Mesenchymal stem cell (in vitro differentiated cells and primary cell): Measurements from ENCODE around the gene SHQ1.
"Not testable (repeated sequence)": the region's sequence is repeated elsewhere in the genome, so short reads cannot be mapped to it uniquely, and the experiment has no call there.

ENCODE experiments used
- DNase-seq: peaks from one replicate; pipeline ENCODE4 v3.0.0-alpha.2; 2013
- H2AFZ ChIP-seq: one replicate; pipeline ENCODE4 v1.6.1; 2013; ENCODE audit warnings: low read depth, mild to moderate bottlenecking, control low read depth, inconsistent platforms, low read length, moderate library complexity
- H2AK5ac ChIP-seq: 2 replicates; pipeline ENCODE4 v1.6.1; 2013; ENCODE audit warnings: low read length, moderate library complexity, mild to moderate bottlenecking, inconsistent platforms; ENCODE audit not compliant: severe bottlenecking
- H2BK120ac ChIP-seq: one replicate; pipeline ENCODE4 v1.6.1; 2013; ENCODE audit warnings: low read depth, mild to moderate bottlenecking, inconsistent platforms, low read length, moderate library complexity
- H2BK12ac ChIP-seq, 2 experiments: one replicate each; pipeline ENCODE4 v1.6.1; 2013; ENCODE audit warnings: inconsistent platforms in 2 of 2, low read length in 2 of 2, mild to moderate bottlenecking in 2 of 2, moderate library complexity in 2 of 2, control low read depth in 1 of 2
- H2BK15ac ChIP-seq: one replicate; pipeline ENCODE4 v1.6.1; 2013; ENCODE audit warnings: mild to moderate bottlenecking, low read depth, inconsistent platforms; ENCODE audit not compliant: poor library complexity, severe bottlenecking
- H2BK5ac ChIP-seq: 2 replicates; pipeline ENCODE4 v1.6.1; 2013; ENCODE audit warnings: low read depth, mild to moderate bottlenecking, low read length, control low read depth, inconsistent platforms; ENCODE audit not compliant: poor library complexity, severe bottlenecking
- H3K14ac ChIP-seq, 2 experiments: one replicate each; pipeline ENCODE4 v1.6.1; 2013; ENCODE audit warnings: inconsistent platforms in 2 of 2, low read length in 2 of 2, control low read depth in 1 of 2, mild to moderate bottlenecking in 1 of 2, moderate library complexity in 1 of 2
- H3K18ac ChIP-seq, 2 experiments: one replicate each; pipeline ENCODE4 v1.6.1; 2013; ENCODE audit warnings: inconsistent platforms in 2 of 2, low read length in 2 of 2, control low read depth in 1 of 2, low read depth in 1 of 2, mild to moderate bottlenecking in 1 of 2
- H3K23ac ChIP-seq, 2 experiments: one replicate each; pipeline ENCODE4 v1.6.1; 2013; ENCODE audit warnings: inconsistent platforms in 2 of 2, low read length in 2 of 2, mild to moderate bottlenecking in 2 of 2, moderate library complexity in 2 of 2, control low read depth in 1 of 2
- H3K27ac ChIP-seq: 2 replicates; pipeline ENCODE4 v1.5.1; 2013; ENCODE audit warnings: mild to moderate bottlenecking, moderate library complexity, low read length, control low read depth, inconsistent platforms; ENCODE audit not compliant: poor library complexity, severe bottlenecking
- H3K27me3 ChIP-seq, 2 experiments: 2 replicates each; pipeline versions ENCODE4 v1.6.1 to v1.7.0; 2013; ENCODE audit warnings: low read length in 2 of 2, mild to moderate bottlenecking in 2 of 2, moderate library complexity in 2 of 2, control low read depth in 1 of 2, inconsistent platforms in 1 of 2; ENCODE audit not compliant: control insufficient read depth in 1 of 2, insufficient read depth in 1 of 2
- H3K36me3 ChIP-seq, 2 experiments: 2 replicates each; pipeline versions ENCODE4 v1.6.1 to v1.7.0; 2013; ENCODE audit warnings: low read length in 2 of 2, control low read depth in 1 of 2, inconsistent platforms in 1 of 2, low read depth in 1 of 2, mild to moderate bottlenecking in 1 of 2; ENCODE audit not compliant: insufficient read depth in 2 of 2, control insufficient read depth in 1 of 2
- H3K4ac ChIP-seq, 2 experiments: one replicate each; pipeline ENCODE4 v1.6.1; 2013; ENCODE audit warnings: inconsistent platforms in 2 of 2, low read length in 2 of 2, mild to moderate bottlenecking in 2 of 2, moderate library complexity in 2 of 2, control low read depth in 1 of 2, low read depth in 1 of 2
- H3K4me1 ChIP-seq: 2 replicates; pipeline ENCODE4 v1.6.1; 2013; ENCODE audit warnings: low read depth, low read length, control low read depth; ENCODE audit not compliant: control insufficient read depth, insufficient read depth
- H3K4me2 ChIP-seq: 2 replicates; pipeline ENCODE4 v1.6.1; 2013; ENCODE audit warnings: low read length, mild to moderate bottlenecking, inconsistent platforms; ENCODE audit not compliant: poor library complexity, severe bottlenecking
- H3K4me3 ChIP-seq, 2 experiments: 2 replicates each; pipeline versions ENCODE4 v1.5.1 to v1.7.0; 2013; ENCODE audit warnings: low read length in 2 of 2, mild to moderate bottlenecking in 2 of 2, control low read depth in 1 of 2, low read depth in 1 of 2; ENCODE audit not compliant: insufficient read depth in 1 of 2
- H3K79me1 ChIP-seq: replicated peaks from 2 replicates; pipeline ENCODE4 v1.6.1; 2013; ENCODE audit warnings: mild to moderate bottlenecking, control low read depth, low read length, inconsistent platforms; ENCODE audit not compliant: poor library complexity, severe bottlenecking
- H3K9ac ChIP-seq: 2 replicates; pipeline ENCODE4 v1.7.0; 2013; ENCODE audit warnings: mild to moderate bottlenecking, low read length, moderate library complexity
- H3K9me3 ChIP-seq: 2 replicates; pipeline ENCODE4 v1.7.0; 2013; ENCODE audit warnings: mild to moderate bottlenecking, low read length; ENCODE audit not compliant: control insufficient read depth
- H4K8ac ChIP-seq: one replicate; pipeline ENCODE4 v1.6.1; 2013; ENCODE audit warnings: inconsistent platforms, mild to moderate bottlenecking, low read length, moderate library complexity
- H4K91ac ChIP-seq: one replicate; pipeline ENCODE4 v1.6.1; 2013; ENCODE audit warnings: mild to moderate bottlenecking, low read length, inconsistent platforms
- WGBS: methylation state at CpG from one replicate; pipeline ENCODE4 v1.1.7; 2013; ENCODE audit warnings: mixed read lengths; 5-methylcytosine and 5-hydroxymethylcytosine counted together

SHQ1 gene

GRCh38 chr3:72721683-72722381, 126.4 kb downstream of the SHQ1 start:
- Histone ChIP-seq H2BK5ac (no peak overlapping the region), H3K18ac (no peak overlapping the region), H3K23ac (no peak overlapping the region), H3K27ac (no peak overlapping the region), H4K91ac (no peak overlapping the region), H2BK15ac (no peak overlapping the region), H2BK120ac (peak overlapping the region; percentile 20), H3K79me1 (no peaks in the 10 kb centered on the region), H3K27me3 (peaks cover 6 to 7% of the 10 kb centered on the region in 2 experiments), H3K9me3 (no peaks in the 10 kb centered on the region), H3K4me2 (no peak overlapping the region), H3K4me1 (peaks cover 1% of the 10 kb centered on the region), H3K4me3 (no peak overlapping the region), H3K36me3 (no peaks in the 10 kb centered on the region), H2BK12ac (no peak overlapping the region), H2AK5ac (no peak overlapping the region), H3K9ac (no peak overlapping the region), H4K8ac (no peak overlapping the region), H3K14ac (no peak overlapping the region), H3K4ac (no peak overlapping the region), H2AFZ (no peak overlapping the region)
- DNase-seq, result no peak
- WGBS, result 47% methylated on average over 5 of the region's 7 CpGs

DNA sequence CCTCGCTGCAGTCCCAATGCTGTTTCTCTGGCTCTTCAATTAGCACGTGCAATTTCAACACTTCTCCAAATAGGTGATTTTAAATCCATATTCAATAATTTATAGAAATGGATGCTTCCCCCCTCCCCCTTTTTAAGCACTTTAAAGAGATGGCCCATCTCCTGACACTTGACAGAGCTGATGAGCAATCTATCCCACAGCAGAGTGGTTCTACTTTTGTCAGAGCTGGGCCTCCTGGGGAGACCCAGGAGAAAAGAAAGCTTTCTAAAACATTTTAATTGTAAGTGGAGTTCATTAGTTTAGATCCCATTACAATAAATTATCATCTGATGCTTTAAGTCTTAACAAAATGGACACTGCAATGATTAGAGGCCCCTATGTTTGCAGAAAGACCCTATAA, 127.7 kb downstream of the SHQ1 start:
- peaks cover 5 to 6% of the 10 kb centered on the region in 2 experiments for H3K27me3 ChIP-seq
- H3K4ac ChIP-seq, result no peak overlapping the region
- H2BK120ac ChIP-seq, result no peak overlapping the region
- no peak overlapping the region for H3K14ac ChIP-seq
- no peak for DNase-seq
- H3K9ac ChIP-seq, result no peak overlapping the region
- no peaks in the 10 kb centered on the region for H3K36me3 ChIP-seq
- no peak overlapping the region for H2AFZ ChIP-seq
- peaks cover 1% of the 10 kb centered on the region for H3K4me1 ChIP-seq
- H3K9me3 ChIP-seq, result no peaks in the 10 kb centered on the region
- no peak overlapping the region for H3K4me2 ChIP-seq
- H2AK5ac ChIP-seq, result no peak overlapping the region
- no peak overlapping the region for H3K27ac ChIP-seq
- H3K79me1 ChIP-seq, result no peaks in the 10 kb centered on the region
- 65% methylated on average over 2 of the region's 2 CpGs for WGBS
- no peak overlapping the region for H2BK5ac ChIP-seq
- no peak overlapping the region for H3K18ac ChIP-seq
- no peak overlapping the region for H4K91ac ChIP-seq
- H3K23ac ChIP-seq, result no peak overlapping the region
- no peak overlapping the region for H2BK12ac ChIP-seq
- no peak overlapping the region for H3K4me3 ChIP-seq
- H2BK15ac ChIP-seq, result no peak overlapping the region
- H4K8ac ChIP-seq, result no peak overlapping the region

DNA sequence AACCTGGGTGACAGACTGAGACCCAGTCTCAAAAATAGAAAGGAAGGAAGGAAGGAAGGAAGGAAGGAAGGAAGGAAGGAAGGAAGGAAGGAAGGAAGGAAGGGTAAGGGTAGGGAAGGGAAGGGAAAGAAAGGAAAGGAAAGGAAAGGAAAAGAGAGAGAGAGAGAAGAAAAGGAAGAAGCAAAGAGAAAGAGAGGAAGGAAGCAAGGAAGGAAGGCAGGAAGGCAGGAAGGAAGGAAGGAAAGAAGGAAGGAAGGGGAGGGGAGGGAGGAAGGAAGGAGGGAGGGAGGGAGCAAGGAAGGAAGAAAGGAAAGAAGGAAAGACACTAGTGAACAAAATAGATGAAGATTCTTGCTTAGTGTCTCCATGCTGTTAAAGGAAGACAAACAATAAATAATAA, 129.1 kb downstream of the SHQ1 start:
- peaks cover 3% of the 10 kb centered on the region for H3K9me3 ChIP-seq
- no peak overlapping the region for H2AK5ac ChIP-seq
- no peak overlapping the region for H4K91ac ChIP-seq
- no peak overlapping the region for H3K4me2 ChIP-seq
- no peaks in the 10 kb centered on the region for H3K79me1 ChIP-seq
- DNase-seq, result no peak
- H3K18ac ChIP-seq, result no peak overlapping the region
- no peak overlapping the region for H3K4ac ChIP-seq
- peaks cover 1% of the 10 kb centered on the region for H3K4me1 ChIP-seq
- no peak overlapping the region for H2BK120ac ChIP-seq
- no peaks in the 10 kb centered on the region for H3K36me3 ChIP-seq
- H2BK15ac ChIP-seq, result no peak overlapping the region
- H2BK12ac ChIP-seq, result no peak overlapping the region
- H3K23ac ChIP-seq, result no peak overlapping the region
- H3K14ac ChIP-seq, result no peak overlapping the region
- H3K27me3 ChIP-seq, result peaks cover 5 to 6% of the 10 kb centered on the region in 2 experiments
- H2BK5ac ChIP-seq, result no peak overlapping the region
- H2AFZ ChIP-seq, result no peak overlapping the region
- H3K27ac ChIP-seq, result no peak overlapping the region
- no peak overlapping the region for H3K4me3 ChIP-seq
- no peak overlapping the region for H3K9ac ChIP-seq
- H4K8ac ChIP-seq, result no peak overlapping the region

DNA sequence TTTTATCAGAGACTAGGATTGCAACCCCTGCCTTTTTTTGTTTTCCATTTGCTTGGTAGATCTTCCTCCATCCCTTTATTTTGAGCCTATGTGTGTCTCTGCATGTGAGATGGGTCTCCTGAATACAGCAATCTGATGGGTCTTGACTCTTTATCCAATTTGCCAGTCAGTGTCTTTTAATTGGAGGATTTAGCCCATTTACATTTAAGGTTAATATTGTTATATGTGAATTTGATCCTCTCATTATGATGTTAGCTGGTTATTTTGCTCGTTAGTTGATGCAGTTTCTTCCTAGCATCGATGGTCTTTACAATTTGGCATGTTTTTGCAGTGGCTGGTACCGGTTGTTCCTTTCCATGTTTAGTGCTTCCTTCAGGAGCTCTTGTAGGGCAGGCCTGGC, 134.1 kb downstream of the SHQ1 start:
- H3K4me3 ChIP-seq, H2BK5ac ChIP-seq, H2AK5ac ChIP-seq, DNase-seq, H4K91ac ChIP-seq, H2BK12ac ChIP-seq, H3K18ac ChIP-seq, H3K9ac ChIP-seq, H3K4me2 ChIP-seq, H3K9me3 ChIP-seq, H4K8ac ChIP-seq, H3K36me3 ChIP-seq, H2BK120ac ChIP-seq, H3K14ac ChIP-seq, H3K23ac ChIP-seq, H3K27ac ChIP-seq, H3K79me1 ChIP-seq, H3K27me3 ChIP-seq, H2BK15ac ChIP-seq, H2AFZ ChIP-seq, H3K4me1 ChIP-seq, H3K4ac ChIP-seq: not testable (repeated sequence)
- WGBS, result no CpG with 5 or more reads among the region's 3 CpGs
